ENCODE results near the gene PRODH.
"Not testable (repeated sequence)": the region's sequence is repeated elsewhere in the genome, so short reads cannot be mapped to it uniquely, and the experiment has no call there.

PRODH gene

GRCh38 chr22:18967391-18968010, 31.4 kb upstream of the PRODH start:
- not testable (repeated sequence) for DNase-seq (ENCODE audit: low read depth)

DNA sequence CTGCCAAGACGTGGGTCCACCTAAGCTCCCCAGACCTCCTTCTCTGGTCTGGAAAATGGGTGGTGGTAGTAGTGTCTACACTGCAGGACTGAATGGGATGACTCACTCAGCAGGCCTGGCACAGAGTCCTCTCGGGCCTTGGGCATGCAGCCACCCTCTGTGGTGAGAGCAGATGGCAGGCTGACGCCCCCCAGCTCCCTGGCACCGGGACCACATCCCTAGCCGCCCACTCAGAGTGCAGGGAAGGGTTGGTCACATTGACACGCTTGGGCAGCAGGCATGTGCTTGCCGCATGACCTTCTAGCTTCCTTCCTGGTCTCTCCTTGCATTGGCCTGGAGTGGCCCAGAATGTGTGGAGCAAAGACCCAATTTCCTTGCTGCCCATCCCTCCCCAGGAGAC, 30.7 kb upstream of the PRODH start:
- no peak for DNase-seq (ENCODE audit: low read depth)

- DNase-seq (ENCODE audit: low read depth), result no peak
Measured at GRCh38 chr22:18965526-18966421, 29.7 kb upstream of the PRODH start.

- DNase-seq (ENCODE audit: low read depth), result not testable (repeated sequence)
Measured at GRCh38 chr22:18964501-18965265, 28.6 kb upstream of the PRODH start.

DNA sequence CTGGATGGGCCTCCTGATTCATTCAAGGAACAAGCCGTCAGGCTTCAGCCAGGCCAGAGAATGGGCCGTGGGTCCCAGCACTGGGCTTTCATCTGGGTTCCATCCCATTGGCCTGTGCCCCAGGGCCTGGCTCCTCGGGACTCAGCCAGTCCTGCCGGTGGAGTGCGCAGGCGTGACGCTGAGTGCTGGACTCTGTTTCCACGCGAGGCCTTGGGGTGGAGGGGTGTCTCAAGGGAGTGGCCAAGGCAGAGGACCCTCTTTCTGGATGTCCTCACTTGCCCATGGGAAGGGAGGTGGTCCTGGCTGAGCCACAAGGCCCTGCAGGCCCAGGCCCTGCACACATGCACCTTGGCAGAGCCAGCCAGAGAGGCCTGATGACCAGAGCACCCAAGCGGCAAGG, 28.0 kb upstream of the PRODH start:
- not testable (repeated sequence) for DNase-seq (ENCODE audit: low read depth)

GRCh38 chr22:18962308-18962635, 26.2 kb upstream of the PRODH start:
- no peak for DNase-seq (ENCODE audit: low read depth)

DNA sequence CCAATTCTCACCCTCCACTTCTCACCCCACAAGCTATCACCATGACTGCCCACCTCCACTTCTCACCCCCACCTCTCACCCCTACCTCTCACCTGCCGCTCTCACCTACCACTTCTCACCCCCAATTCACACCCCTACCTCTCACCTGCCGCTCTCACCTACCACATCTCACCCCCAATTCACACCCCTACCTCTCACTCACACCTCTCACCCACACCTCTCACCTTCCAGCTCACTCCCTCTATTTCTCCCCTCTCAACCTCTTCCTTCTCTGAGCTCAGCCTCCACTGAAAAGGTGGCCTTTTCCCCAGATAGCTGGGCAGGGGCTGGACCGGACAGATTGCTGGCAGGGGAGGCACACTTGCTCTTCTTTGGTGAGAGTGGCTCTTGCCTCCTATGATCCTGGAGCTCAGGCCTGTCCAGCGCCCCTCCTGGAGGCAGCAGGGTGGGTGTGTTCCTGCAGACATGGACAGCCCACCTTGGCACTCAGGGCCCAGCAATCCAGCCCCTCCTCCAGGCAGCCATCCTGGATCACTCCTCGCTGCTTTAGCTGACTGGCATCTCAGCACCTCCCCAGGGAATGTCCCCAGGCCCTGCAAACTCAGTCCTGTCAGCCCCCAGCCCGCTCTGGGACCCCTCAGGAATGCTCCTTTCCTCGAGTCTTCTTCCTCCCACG, 25.7 kb upstream of the PRODH start:
- not testable (repeated sequence) for DNase-seq (ENCODE audit: low read depth)

DNA sequence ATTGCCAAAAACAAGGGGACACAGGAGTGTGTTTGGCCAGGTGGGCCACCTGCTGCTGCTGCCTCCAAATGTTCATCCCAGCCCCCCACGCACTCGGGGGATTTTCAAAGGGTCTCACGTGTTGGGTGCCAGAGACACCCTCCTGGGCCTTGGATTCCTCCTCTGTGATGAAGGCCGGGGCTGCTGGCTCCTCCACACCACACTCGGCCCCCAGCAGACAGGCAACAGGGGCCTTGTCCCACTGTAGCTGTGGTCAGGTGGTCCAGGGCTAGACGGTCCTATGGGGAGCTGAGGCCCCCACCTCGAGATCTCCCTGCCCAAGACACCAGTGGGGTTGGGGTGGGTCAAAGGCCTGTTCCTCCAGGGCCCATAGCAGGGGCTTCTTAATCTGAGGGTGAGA, 25.1 kb upstream of the PRODH start:
- not testable (repeated sequence) for DNase-seq (ENCODE audit: low read depth)

GRCh38 chr22:18960166-18960820, 24.2 kb upstream of the PRODH start:
- not testable (repeated sequence) for DNase-seq (ENCODE audit: low read depth)

DNA sequence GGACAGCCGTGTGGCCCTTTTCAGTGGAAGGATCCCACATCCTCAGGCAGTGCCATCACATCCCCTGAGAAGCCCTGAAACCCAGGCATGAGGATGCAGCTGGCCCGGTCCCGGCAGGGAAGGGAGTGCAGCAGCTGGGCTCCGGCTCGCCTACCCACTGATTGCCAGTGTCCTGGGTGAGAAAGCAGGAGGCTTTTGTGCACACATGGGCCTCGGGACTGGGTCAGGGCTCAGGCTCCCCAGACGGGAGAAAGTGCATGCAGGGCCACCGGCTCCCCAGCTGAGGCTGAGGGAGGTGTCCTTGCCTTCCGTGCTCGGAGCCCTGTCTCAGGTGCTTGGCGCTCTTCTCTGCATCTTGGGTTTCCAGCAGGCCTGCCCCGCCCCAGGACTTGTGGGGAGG, 23.6 kb upstream of the PRODH start:
- not testable (repeated sequence) for DNase-seq (ENCODE audit: low read depth)

DNA sequence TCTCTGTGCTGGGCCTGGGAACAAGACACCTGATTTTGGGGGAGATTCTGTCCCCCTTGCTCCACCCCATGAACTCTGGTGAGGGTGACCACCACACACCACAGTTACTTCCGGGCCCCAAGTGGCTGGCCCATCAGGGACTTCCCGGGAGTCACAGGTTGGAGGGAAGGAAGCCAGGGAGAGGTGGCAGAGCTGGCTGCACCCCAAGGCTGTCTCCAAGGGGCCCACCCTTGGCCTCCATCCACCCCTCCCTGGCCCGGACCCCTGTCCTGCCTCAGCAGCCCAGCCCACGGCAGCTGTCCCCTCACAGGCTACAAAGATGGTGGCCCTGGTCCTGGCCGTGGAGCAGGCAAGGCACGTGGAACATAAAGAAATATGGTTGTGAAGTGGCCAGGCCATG, 23.2 kb upstream of the PRODH start:
- DNase-seq (ENCODE audit: low read depth), result not testable (repeated sequence)

GRCh38 chr22:18958738-18959137, 22.6 kb upstream of the PRODH start:
- DNase-seq (ENCODE audit: low read depth), result not testable (repeated sequence)

DNA sequence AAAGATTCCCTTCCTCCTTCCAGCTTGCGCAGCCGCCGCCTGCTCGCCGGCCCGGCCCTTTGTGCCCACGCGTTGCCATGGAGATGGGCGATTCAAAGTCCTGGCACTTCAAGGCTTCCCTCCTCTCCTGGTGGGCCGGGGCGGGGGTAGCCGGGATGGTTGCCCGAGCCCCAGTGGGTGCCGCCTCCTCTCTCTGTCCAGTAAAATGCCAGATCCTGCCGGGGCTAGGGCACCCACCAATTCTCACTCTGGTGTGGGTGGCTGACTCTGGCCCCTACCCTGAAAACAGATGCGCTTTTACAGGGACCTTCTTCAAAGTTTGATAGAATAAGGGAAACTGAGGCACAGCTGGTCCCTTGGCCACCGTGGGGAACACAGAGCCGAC, 22.2 kb upstream of the PRODH start:
- not testable (repeated sequence) for DNase-seq (ENCODE audit: low read depth)

- not testable (repeated sequence) for DNase-seq (ENCODE audit: low read depth)
Measured at GRCh38 chr22:18957621-18958320, 21.7 kb upstream of the PRODH start.

DNA sequence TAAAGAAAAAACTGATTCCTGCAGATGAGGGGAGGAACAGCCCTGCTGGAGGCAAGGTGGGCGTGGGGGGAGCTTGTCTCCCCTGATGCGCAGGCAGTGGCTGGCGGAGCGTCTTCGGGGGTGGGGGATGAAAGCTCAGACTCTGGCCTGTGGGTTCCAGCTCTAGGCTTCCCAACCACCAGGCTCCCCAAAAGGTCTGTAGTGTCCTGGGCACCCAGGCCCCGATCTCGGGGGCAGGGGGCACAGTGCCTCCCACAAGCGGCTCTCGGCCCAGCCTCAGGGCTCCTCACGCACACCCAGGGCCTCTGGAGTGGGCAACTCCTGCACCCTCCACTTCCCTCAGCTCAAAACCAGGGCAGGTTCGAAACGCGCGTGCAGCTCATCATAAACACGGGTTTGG, 20.9 kb upstream of the PRODH start:
- DNase-seq (ENCODE audit: low read depth), result not testable (repeated sequence)

DNA sequence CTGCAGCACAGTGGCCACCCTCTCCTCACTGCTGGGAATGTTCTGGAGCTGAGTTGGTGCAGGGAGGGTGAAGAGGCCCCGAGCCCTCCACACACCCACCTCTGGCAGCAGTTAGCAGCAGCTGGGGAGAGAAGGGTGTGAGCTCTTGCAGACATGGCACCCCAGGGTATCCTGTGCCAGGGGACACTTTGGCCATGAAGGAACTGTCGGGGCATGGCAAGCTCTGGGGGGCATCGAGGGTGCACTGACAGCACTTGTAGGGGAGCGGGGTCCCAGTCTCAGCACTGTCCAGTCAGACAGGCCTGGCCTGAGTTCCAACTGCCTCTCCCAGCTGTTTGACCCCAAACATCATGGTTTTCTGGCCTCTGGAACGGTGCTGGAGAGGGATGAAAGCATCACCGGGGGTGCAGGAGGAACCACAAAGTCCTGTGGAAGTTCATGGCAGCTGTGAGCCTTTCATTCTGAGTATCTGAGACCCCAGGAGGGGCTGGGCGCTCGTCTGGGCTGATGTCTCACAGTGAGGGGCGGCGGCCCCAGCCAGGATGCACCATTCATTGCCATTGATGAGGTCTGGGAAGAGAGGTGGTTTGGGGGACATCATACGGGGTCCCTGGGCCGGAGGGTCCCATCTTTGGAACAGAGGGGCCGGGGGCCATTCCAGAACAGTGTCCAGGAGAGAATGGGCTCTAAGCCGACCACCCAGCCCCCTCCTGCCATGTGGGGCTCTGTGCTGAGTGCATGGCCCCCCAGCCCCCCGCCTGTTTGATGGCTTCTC, 20.2 kb upstream of the PRODH start:
- not testable (repeated sequence) for DNase-seq (ENCODE audit: low read depth)

DNA sequence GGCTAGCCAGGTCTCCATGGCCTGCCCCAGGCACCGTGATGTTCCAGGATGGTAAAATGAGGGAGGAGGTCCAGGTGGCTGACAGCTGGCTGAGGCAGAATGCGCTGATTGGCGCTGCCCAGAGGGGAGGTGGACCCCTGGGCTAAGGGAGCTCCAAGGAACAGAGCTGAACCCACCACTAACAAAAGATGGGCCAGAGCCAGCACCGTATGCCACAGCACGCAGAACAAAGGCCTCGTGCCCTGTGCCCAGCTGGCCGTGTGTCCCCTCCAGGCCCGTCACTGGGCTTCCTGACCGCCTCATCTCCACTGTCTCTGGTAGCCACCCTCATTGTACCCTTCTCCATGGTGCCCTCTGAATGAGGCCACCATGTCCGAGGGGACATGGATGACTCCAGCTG, 19.6 kb upstream of the PRODH start:
- DNase-seq (ENCODE audit: low read depth), result no peak

DNA sequence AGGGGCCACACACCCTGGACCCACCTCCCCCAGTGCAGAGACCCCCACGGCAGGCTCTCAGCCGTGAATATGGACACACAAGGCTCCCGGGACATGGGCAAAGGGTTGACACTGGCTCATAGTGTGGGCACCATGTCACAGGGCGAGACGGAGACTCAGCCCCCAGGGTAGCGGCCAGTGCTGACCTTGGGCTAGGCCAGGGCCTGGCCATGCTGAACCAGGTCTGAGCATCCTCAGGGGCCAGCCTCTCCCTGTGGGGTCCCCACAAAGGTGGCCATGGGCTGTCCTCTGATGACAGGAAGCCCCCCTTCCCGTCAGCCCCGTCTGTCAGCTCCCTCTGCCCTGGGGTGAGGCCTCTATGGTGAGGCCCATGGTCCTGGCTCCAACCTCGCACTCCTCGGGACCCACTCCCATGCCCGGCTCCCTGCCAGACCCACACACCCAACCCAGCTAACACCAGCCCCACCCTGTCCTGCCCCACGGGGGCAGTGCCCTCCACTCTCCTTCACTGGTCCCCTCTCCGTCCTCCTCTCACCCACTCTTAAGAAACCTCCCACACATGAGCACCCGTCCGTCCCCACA, 19.0 kb upstream of the PRODH start:
- no peak for DNase-seq (ENCODE audit: low read depth)

GRCh38 chr22:18954303-18954989, 18.4 kb upstream of the PRODH start:
- peak; percentile 12 for DNase-seq (ENCODE audit: low read depth)
